NOMO-1 treated with dmso at 0.1 percent for 144 hours (cell line): ENCODE data around the gene SGMS1.
"Not testable (repeated sequence)": the region's sequence is repeated elsewhere in the genome, so short reads cannot be mapped to it uniquely, and the experiment has no call there.

Source experiments
- DNase-seq: peaks from one replicate; lab custom pipeline; 2025; ENCODE audit not compliant: unreplicated experiment; lab: John Stamatoyannopoulos, UW

Gene SGMS1

DNA sequence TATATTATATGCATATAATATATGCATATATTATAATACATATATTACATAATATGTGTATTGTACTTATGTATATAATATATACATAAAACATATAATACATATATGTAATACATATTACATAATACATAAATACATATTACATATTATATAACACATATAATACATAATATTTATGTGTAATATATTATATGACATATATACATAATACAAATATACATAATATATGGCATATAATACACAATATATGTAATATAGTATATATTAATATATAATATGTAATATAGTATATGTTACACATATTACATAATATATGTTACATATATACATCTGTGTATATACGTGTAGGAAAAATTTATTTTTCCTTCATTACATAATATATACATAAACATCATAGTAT lies 63.4 kb downstream of the SGMS1 start:
- no peak for DNase-seq

DNA sequence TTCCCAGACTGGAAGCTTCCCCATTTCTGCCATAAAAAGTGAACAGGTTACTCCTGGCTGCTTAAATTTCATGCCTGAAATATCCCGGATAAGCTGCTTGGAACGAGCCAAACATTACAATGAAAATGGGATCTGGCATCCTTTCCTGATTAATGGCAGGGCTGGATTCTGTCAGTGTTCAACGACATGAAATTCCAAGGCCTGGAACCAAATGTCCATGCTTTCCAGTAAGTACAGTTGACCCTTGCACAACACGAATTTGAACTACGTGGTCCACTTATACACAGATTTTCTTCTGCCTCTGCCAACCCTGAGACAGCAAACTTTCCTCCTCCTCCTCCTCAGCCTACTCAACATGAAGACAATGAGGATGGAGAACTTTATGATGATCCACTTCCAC lies 65.4 kb downstream of the SGMS1 start:
- DNase-seq: no peak

DNA sequence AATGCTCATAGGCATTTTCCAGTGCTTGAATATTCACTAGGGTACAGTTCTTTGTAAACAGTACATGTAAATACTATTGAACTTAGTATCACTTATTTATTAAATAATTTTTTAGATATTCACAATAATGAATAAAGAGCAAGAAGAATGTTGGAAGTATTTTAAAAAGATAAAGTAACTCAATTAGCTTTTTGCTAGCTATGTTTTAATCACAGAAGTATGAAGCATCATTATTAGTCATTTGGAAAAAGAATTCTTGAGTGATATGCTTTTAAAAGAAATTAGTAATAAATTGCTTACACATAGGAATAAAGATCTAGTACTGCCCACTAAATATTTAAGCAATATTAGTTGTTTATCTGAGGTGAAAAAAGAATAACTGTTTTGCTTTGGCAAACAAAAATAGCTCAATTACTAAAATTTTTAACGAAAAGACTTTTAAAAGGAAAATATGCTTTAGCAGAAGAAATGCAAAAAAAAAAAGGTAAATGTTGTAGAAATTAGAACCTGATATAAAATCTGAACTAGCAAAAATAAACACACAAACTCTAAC lies 66.5 kb downstream of the SGMS1 start:
- no peak for DNase-seq

DNA sequence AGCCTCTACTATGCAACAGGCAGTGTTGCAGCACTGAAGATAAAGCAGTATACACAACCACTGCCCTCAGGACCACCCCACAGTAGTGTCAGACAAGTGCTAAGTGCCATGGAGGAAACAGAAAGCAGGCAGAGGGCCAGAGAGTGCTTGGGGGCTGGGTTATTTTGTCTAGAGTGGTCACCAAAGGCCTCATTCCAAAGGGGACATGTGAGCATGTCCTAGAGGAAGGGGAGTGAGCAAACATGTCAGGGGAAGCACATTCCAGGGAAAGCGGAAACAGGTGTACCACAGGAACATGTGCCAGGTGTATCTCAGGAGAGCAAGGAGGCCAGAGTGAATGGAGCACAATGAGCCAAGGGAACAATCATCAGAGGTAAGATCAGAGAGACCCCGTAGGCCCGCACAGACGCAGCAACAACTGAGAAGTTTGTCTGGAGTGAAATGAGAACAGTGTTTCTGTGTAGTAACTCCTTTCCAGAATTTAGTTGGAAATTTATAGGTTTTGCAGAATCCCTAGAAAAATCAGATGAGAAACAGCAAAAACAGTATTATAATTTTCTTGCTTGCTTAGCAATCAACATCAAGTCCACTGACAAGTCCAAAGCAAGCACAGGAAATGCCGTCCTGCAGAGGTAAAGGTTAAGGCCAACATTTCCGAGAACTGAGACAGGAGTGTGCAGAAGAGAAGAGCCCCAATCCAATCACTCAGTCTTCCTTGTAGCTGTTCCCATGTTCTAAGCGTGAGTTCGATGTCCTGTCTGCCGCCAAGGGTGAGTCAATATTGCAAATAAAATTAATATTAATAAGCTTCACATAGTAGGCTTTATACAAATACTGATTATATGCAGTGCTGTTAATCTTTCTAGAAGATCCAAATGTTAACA lies 67.3 kb downstream of the SGMS1 start:
- DNase-seq: no peak

DNA sequence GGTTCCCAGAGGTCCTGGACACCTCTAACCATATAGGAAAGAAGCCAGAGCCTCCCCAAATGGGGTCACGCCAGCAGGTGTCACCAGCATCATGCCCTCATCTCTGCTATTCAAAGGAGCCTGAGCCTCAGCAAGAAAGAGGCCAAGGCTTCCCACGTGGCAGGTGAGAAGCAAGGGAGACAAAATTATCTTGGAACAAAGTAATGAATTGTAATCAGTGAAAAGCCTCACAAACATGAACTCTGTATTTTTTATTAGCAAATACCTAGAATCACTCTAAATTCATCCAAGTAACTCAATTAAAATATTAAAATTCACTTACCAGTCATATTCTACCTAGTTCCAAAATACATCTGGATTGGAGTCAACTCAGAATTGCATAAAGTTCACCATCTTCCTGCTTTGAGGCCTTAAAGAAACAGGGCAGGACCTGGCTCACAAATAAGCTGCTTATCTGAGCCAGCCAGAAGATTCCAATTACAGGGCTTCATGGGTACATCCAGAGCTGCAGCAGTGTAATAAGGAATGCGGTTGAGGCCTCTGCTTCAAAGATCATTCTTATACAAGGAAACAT lies 68.7 kb downstream of the SGMS1 start:
- no peak for DNase-seq

DNA sequence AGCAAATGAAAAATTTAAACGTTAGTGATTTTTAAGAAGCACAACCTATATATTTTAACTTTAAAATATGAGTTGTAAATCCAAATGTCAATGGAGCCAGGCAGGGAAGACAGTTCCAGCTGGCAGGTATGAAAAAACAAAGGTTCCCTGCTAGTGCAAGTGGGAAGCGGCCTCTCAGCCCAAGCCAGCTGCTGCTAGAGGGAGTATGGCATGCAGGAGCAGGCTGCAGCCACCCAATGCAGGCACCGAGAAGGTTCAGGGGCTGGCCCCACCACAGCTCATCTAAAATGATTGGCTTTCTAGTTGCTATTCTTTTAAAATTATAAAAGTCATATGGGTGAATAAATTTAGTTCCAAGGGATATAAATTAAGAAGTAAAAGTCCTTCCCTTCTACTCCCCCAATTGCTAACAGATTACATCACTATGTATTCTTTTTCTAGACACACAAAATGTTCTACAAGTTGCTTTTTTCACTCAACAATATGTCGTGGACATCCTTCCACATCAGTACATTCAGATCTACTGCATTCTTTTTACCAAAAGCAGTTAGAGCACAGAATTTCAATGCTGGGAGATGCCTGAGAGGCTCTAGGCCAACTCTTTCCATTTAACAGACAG lies 69.3 kb downstream of the SGMS1 start:
- DNase-seq: no peak

DNA sequence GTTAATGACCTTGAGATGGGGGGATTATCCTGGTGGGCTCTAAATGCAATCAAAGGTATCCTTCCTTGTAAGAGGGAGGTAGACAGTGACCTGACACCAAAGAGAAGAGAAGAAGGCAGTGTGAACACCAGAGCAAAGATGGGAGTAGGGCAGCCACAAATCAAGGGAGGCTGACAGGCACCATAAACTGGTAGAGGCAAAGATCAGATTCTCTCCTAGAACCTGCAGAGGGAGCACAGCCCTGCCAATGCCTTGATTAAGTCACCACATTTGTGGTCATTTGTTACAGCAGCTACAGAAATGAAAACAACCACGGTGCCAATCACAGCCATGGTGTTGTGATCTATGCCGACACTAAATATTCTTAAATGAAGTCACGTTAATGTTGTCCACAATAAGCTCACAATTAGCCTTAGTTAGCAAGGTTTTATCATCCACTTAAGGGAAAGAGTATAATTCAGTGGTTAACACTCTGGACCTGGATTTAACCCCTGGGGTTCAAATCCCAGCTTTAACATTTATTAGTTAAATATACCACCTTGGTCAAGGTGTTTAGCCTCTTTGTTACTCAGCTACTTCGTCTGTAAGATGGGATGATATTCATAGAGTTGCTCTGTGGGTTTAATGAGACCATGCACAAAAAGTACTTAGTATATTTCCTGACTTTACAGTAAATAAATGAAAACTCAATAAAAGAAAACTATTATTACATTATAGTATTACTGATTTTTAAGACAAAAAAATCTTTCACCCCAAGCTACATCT lies 70.8 kb downstream of the SGMS1 start:
- DNase-seq: no peak

DNA sequence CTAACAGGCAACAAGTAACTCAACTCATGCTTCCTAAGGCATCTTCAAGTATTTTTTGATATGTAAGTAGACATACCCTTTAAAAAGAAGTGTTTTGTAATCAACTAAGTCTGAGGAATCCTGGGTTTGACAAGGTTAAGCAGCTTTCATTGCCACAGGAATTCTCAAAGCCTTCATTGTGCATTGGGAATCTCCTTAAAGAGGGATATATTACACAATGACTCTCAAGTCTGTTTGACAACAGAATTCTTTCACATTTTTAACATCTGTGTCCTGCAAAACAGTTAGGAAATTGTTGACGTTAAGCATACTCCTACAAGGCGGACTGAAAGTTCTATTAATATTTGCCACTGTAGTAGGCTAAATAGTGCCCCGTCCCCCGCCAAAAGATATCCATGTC lies 71.4 kb downstream of the SGMS1 start:
- no peak for DNase-seq

DNA sequence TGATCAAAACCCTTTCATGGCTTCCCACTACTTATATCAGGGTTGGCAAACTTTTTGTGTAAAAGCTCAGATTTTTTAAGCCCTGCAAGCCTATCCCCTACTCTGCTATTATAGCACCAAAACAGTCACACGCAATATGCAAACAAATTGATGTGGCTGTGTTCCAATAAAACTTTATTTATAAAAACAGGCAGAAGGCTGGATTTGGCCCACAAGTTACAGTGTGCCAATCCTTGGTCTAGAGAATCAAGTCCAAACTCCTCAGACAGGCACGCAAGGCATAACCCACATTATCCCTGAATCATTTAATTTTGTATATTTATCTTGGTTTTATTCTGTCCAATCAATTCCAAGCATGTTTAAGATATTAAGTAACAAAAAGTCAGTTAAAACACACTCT lies 71.9 kb downstream of the SGMS1 start:
- DNase-seq: no peak

DNA sequence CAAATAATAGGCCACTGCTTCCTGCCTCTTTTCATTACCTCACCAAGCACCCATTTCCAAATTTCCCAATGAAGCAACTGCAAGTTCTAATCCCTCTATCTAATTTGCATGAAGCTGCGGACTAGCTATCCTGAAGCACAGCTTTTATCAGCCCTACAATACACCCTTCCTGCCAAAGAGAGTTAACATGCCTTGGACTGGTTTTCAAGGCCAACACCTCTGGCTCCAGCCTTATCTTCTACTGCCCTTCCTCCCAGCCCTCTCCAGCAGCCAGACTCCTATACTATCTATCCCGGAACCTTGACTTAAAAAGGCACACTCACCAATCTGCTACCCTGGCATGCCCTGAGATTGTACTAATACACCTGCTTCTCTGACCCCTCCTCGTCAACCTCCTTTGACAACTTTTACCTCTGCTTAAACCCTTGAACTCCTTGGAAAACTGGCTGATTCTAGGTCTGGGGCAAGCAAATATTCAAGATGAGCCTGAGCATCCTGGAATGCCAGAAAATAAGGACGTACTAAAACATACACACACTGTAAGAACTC lies 73.4 kb downstream of the SGMS1 start:
- DNase-seq: no peak

DNA sequence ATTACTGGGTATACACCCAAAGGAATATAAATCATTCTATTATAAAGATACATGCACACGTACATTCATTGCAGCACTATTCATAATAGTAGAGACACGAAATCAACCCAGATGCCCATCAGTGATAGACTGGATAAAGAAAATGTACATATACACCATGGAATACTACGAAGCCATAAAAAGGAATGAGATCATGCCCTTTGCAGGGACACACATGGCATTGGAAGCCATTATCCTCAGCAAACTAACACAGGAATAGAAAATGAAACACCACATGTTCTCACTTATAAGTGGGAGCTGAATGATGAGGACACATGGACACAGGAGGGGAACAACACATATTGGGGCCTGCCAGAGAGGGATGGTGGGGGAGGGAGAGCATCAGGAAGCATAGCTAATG lies 74.6 kb downstream of the SGMS1 start:
- not testable (repeated sequence) for DNase-seq

DNA sequence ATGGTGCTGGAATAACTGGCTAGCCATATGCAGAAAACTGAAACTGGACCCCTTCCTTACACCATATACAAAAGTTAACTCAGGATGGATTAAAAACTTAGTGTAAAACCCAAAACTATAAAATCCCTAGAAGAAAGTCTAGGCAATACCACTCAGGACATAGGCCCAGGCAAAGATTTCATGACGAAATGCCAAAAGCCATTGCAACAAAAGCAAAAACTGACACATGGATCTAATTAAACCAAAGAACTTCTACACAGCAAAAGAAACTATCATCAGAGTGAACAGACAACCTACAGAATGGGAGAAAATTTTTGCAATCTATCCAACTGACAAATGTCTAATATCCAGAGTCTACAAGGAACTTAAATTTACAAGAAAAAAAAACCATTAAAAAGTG lies 75.3 kb downstream of the SGMS1 start:
- not testable (repeated sequence) for DNase-seq

DNA sequence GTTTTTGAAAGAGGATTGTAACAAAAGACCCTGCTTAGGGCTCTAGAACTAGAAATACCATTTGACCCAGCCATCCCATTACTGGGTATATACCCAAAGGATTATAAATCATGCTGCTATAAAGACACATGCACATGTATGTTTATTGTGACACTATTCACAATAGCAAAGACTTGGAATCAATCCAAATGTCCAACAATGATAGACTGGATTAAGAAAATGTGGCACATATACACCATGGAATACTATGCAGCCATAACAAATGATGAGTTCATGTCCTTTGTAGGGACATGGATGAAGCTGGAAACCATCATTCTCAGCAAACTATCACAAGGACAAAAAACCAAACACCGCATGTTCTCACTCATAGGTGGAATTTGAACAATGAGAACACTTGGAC lies 77.5 kb downstream of the SGMS1 start:
- not testable (repeated sequence) for DNase-seq

DNA sequence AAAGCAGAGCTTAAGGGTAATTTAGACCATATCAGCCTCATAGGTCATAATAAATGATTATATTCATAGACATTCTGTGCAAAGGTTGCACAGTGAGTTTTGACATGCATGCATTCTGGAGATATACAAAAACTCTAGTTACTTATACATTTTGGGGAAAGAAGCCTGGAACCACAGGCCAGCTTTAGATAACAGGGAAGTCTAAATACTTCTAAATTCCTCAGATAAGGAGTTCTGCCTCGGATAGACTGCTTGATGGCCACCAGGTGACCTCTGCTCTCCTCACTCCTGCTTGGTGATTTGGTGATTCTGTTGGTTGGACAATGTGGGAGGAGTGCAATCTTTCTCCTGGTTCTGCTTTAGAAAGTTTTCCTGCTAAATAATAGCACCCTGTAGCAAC lies 77.9 kb downstream of the SGMS1 start:
- no peak for DNase-seq

DNA sequence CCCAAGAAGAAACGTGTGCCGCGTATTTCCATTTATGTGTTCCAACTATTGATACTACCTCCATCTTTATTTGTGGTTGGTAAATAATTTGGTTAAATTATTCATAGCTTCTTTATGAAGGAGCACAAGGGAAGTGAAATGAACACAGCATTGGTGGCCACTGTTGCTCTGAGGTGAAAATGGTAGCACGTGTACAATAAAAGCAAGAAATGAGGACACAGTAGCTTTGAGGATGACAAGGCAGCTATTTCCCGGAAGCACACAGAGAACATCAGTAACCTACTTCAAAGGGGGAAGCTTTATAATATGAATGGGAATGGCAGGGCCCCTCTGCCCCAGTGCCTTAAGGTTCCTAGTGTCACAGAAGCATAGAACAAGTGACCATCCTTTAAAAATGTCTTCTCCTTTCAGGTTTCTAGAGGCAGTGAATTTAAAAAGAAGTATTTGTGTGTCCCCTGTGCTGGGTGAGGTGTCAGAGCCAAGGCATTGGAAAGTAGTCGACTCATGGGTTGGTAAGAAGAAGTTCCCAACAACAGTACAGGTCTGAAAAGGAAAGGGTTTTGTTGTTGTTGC lies 78.8 kb downstream of the SGMS1 start:
- no peak for DNase-seq

DNA sequence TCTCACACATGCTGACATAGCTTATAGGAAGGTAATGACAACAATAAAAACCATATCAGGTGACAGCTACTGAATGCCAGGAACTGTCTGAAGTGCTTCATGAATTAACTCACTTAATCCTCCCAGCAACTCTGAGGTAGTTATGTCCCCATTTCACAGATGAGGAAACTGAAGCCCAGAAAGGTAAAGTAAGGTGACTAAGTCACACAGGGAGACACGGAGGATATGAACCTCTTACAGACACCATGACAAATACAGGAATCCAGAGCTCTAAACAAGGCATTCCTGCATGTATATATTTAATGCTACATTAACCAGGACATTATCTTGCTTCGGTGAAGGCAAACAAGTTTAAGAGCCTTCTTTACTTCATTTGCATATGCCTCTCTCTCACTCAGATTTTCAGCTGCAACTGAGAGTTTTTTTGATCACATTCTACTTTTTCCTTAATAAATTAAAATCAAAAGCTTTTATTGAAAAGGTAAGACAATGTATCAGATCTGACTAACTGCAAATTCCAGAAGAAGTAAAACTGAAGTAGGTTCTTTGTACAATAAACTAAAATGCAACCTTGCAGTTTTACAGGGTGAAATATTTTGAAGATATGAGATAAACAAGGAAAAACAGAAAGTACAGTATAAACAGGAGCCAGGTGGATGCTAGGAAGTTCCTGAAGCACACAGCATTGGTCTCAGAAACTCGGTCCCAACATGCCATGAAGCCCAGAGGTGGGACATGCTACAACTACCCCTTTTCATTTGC lies 79.5 kb downstream of the SGMS1 start:
- DNase-seq: no peak

DNA sequence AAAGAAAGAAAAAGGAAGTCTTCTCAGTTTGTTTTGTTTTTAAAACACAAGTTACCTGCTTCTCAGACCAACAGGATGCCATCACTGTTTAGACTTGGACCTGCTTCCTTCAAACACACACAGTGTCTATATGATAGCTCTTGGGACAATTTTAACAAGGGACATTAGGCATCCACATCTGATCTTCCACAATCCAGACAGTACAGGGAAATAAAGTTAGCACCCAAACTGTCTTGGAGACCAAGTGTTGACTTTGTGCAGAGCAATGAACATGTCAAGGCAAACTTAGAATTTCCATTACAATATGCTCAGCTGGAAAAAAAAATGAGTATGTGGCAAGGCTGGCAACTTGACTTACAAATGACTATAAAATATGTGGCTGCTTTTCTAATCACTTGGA lies 80.9 kb downstream of the SGMS1 start:
- DNase-seq: no peak

DNA sequence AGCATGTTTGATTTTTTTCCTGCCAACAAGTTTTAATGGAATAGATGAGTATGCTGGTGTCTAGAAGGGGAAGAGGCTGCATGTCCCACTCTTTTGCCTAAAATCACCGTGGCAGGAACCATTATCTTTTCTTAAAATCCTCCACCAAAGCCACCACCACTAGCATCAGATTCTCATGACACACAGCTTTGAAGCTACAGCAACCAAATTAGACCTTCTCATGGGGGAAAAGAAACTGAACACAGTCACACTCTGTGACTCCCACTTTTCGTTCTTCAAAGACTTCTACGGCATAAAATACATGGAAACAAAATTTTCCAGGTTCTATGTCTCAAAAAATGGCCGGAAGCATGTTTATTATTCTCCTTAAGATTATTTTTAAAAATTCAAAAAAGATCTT lies 81.8 kb downstream of the SGMS1 start:
- DNase-seq: no peak

DNA sequence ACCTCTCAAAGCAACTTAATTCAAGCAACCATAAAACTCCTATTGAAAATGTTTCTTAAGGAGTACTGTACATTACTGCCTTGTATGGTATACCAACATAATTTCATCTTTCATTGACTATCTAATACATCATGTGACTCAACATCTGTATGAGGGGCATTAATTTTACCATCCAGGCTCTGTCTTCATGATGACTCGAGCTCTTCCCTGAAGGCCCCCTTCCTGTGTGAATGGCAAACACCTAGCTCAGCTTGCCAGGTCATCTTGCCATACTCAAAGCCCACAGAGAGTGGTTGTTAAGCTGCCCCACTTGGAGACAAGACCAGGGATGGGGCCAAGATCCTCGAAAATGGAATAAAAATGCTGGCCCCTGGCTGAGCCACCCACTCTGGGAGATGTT lies 82.4 kb downstream of the SGMS1 start:
- no peak for DNase-seq

DNA sequence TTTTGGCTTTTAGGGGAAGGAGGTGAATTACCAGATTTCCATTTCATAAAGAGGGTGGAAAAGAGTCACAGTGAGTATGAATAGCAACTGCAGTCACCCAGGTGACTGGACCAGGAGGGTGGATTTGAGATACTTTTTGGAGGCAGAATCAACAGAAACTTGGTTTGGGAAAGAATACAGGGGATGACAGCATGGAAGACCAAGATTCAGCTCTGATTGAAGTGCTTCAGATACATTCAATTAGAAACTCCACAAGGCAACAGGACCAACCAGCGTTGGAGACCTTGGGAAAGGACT lies 83.0 kb downstream of the SGMS1 start:
- DNase-seq: no peak
